Endodermal cell (in vitro differentiated cells): ENCODE results near the gene DLG2. TPM values are rescaled to one million over a fixed set of nuclear protein-coding genes. Genes with fewer than 3 reads are reported as not detected.

Experiments
- DNase-seq: peaks from one replicate; pipeline ENCODE4 v3.0.0-alpha.2; 2017
- H3K27ac ChIP-seq: 2 replicates; pipeline ENCODE4 v1.5.1; 2013; ENCODE audit warnings: mild to moderate bottlenecking, low read depth, low read length, moderate library complexity
- H3K27me3 ChIP-seq: 2 replicates; pipeline ENCODE4 v1.6.1; 2013; ENCODE audit warnings: mild to moderate bottlenecking, low read length, moderate library complexity; ENCODE audit not compliant: insufficient read depth, control insufficient read depth, poor library complexity, severe bottlenecking
- H3K36me3 ChIP-seq: 2 replicates; pipeline ENCODE4 v1.7.0; 2013; ENCODE audit warnings: mild to moderate bottlenecking, low read length, moderate library complexity; ENCODE audit not compliant: control insufficient read depth, insufficient read depth
- H3K4me1 ChIP-seq: one replicate; pipeline ENCODE4 v1.7.0; 2013; ENCODE audit warnings: low read length; ENCODE audit not compliant: control insufficient read depth, insufficient read depth
- H3K4me3 ChIP-seq: 2 replicates; pipeline ENCODE4 v1.5.1; 2013; ENCODE audit warnings: mild to moderate bottlenecking, low read length, moderate library complexity
- H3K9ac ChIP-seq: 2 replicates; pipeline ENCODE4 v1.6.1; 2013; ENCODE audit warnings: mild to moderate bottlenecking, low read length, moderate library complexity; ENCODE audit not compliant: poor library complexity, severe bottlenecking; ENCODE audit errors: extremely low read depth
- H3K9me3 ChIP-seq: 2 replicates; pipeline ENCODE4 v1.6.1; 2013; ENCODE audit warnings: mild to moderate bottlenecking, low read length, moderate library complexity; ENCODE audit not compliant: control insufficient read depth
- H3K27ac Mint-ChIP-seq: 2 replicates; pipeline ENCODE4 v1.8.0; 2020; ENCODE audit warnings: mixed read lengths
- H3K27me3 Mint-ChIP-seq: 2 replicates; pipeline ENCODE4 v1.8.0; 2021; ENCODE audit warnings: mild to moderate bottlenecking, mixed read lengths; ENCODE audit not compliant: insufficient read depth
- H3K36me3 Mint-ChIP-seq: 2 replicates; pipeline ENCODE4 v1.8.0; 2020; ENCODE audit warnings: low read depth, mixed read lengths
- H3K4me1 Mint-ChIP-seq: 2 replicates; pipeline ENCODE4 v1.8.0; 2020; ENCODE audit warnings: mixed read lengths
- H3K4me3 Mint-ChIP-seq: 2 replicates; pipeline ENCODE4 v1.8.0; 2020; ENCODE audit warnings: mild to moderate bottlenecking, moderate library complexity, mixed read lengths
- H3K9me3 Mint-ChIP-seq: 2 replicates; pipeline ENCODE4 v1.8.0; 2020; ENCODE audit warnings: mild to moderate bottlenecking, mixed read lengths
- CTCF ChIP-seq: fragments of 200-600 bp; sonication (generic); conservative IDR thresholded peaks from 2 replicates; pipeline ENCODE4 v1.5.0; 2021; ENCODE audit warnings: antibody characterized with exemption, mild to moderate bottlenecking
- WGBS, 2 experiments: methylation state at CpG; one replicate each; pipeline versions ENCODE4 v1.1.5 to v1.1.7; 2013; ENCODE audit warnings: missing lambda C conversion rate in 2 of 2, mixed read lengths in 1 of 2; ENCODE audit not compliant: insufficient coverage in 1 of 2, insufficient read length in 1 of 2; 5-methylcytosine and 5-hydroxymethylcytosine counted together
- total RNA-seq, 2 donors: library from RNA; stranded (reverse); fragmentation: NEBNext Ultra II Directional in 1 of 2; extraction: Animal tissue kit (Norgen Biotek cat#: 25700) in 1 of 2; gene quantifications; 2 replicates in 1 of 2; 3 replicates in 1 of 2; pipeline ENCODE4 v1.2.1, GENCODE V29; 2021

The DLG2 gene
- total RNA-seq, 2 donors from 2014 or later, result 9.6 to 10.6 TPM

- 94 to 100% methylated on average over 1 to 3 of the region's 3 CpGs for WGBS, 2 experiments
- Histone ChIP-seq H3K9me3 (no peaks in the 10 kb centered on the region), H3K27ac (no peak overlapping the region), H3K4me3 (no peak overlapping the region), H3K27me3 (peaks cover 38% of the 10 kb centered on the region), H3K4me1 (no peaks in the 10 kb centered on the region), H3K36me3 (no peaks in the 10 kb centered on the region), H3K9ac (no peak overlapping the region)
- DNase-seq, result no peak
- H3K4me1 Mint-ChIP-seq, result peaks cover 10% of the 10 kb centered on the region
- no peaks in the 10 kb centered on the region for H3K27me3 Mint-ChIP-seq
- H3K27ac Mint-ChIP-seq, result no peak overlapping the region
- no peak for TF ChIP-seq CTCF
- no peak overlapping the region for H3K4me3 Mint-ChIP-seq
- no peaks in the 10 kb centered on the region for H3K9me3 Mint-ChIP-seq
- no peaks in the 10 kb centered on the region for H3K36me3 Mint-ChIP-seq
These were observed 1522.0 kb downstream of the DLG2 start for GRCh38 chr11:84105148-84105547.

GRCh38 chr11:84103096-84103495, 1524.0 kb downstream of the DLG2 start:
- H3K4me1 ChIP-seq, result no peaks in the 10 kb centered on the region
- no peaks in the 10 kb centered on the region for H3K9me3 ChIP-seq
- no peak for TF ChIP-seq CTCF
- H3K9me3 Mint-ChIP-seq, result no peaks in the 10 kb centered on the region
- H3K36me3 ChIP-seq, result no peaks in the 10 kb centered on the region
- 63 to 77% methylated on average over 1 of the region's 1 CpG for WGBS, 2 experiments
- no peak overlapping the region for H3K4me3 Mint-ChIP-seq
- DNase-seq, result peak; percentile 50
- H3K9ac ChIP-seq, result no peak overlapping the region
- peaks cover 10% of the 10 kb centered on the region for H3K4me1 Mint-ChIP-seq
- no peaks in the 10 kb centered on the region for H3K36me3 Mint-ChIP-seq
- peaks cover 2% of the 10 kb centered on the region for H3K27me3 Mint-ChIP-seq
- peaks cover 27% of the 10 kb centered on the region for H3K27me3 ChIP-seq
- no peak overlapping the region for H3K4me3 ChIP-seq
- no peak overlapping the region for H3K27ac ChIP-seq
- no peak overlapping the region for H3K27ac Mint-ChIP-seq

GRCh38 chr11:84097186-84097585, 1530.0 kb downstream of the DLG2 start:
- peaks cover 6% of the 10 kb centered on the region for H3K4me1 Mint-ChIP-seq
- H3K4me3 Mint-ChIP-seq, result no peak overlapping the region
- no peak overlapping the region for H3K27ac ChIP-seq
- TF ChIP-seq CTCF, result no peak
- H3K9ac ChIP-seq, result no peak overlapping the region
- no peak for DNase-seq
- WGBS, 2 experiments, result 78 to 100% methylated on average over 1 to 3 of the region's 3 CpGs
- H3K36me3 ChIP-seq, result no peaks in the 10 kb centered on the region
- H3K4me1 ChIP-seq, result no peaks in the 10 kb centered on the region
- no peaks in the 10 kb centered on the region for H3K9me3 Mint-ChIP-seq
- no peak overlapping the region for H3K27ac Mint-ChIP-seq
- H3K4me3 ChIP-seq, result no peak overlapping the region
- H3K27me3 Mint-ChIP-seq, result peaks cover 2% of the 10 kb centered on the region
- no peaks in the 10 kb centered on the region for H3K36me3 Mint-ChIP-seq
- H3K27me3 ChIP-seq, result peaks cover 14% of the 10 kb centered on the region
- no peaks in the 10 kb centered on the region for H3K9me3 ChIP-seq
